Tibial nerve (tissue), 4 donors: Measurements from ENCODE around the gene SLC5A10. TPM values are rescaled to one million over a fixed set of nuclear protein-coding genes. Genes with fewer than 3 reads are reported as not detected.

ENCODE experiments used
- DNase-seq, 2 donors: peaks; one replicate each; pipeline ENCODE4 v3.0.0-alpha.2; 2019; ENCODE audit warnings: low spot score in 2 of 2
- H3K27ac ChIP-seq, 4 donors: fragments of 200-600 bp; sonication (generic) in 3 of 4; one replicate each; pipeline ENCODE4 v1.5.1; 2017 to 2019; ENCODE audit warnings: mild to moderate bottlenecking in 1 of 4
- H3K27me3 ChIP-seq, 2 donors: fragments of 200-600 bp; sonication (generic) in 1 of 2; one replicate each; pipeline versions ENCODE4 v1.5.1 to v1.6.0; 2017 to 2019
- H3K36me3 ChIP-seq, 3 donors: fragments of 200-600 bp; sonication (generic); one replicate each; pipeline ENCODE4 v1.5.1; 2018 to 2019
- H3K4me1 ChIP-seq, 4 donors: fragments of 200-600 bp; sonication (generic) in 3 of 4; one replicate each; pipeline ENCODE4 v1.5.1; 2017 to 2019
- H3K4me3 ChIP-seq, 4 donors: fragments of 200-600 bp; sonication (generic) in 3 of 4; one replicate each; pipeline ENCODE4 v1.5.1; 2017 to 2019; ENCODE audit warnings: mild to moderate bottlenecking in 1 of 4, moderate library complexity in 1 of 4
- H3K9me3 ChIP-seq, 4 donors: fragments of 200-600 bp; sonication (generic) in 3 of 4; one replicate each; pipeline ENCODE4 v1.5.1; 2017 to 2019
- CTCF ChIP-seq, 5 experiments: fragments of 200-600 bp in 3 of 5; fragments of 450-650 bp in 2 of 5; sonication (generic) in 3 of 5; IDR thresholded peaks; one replicate each; pipeline ENCODE4 v1.5.1; 2016 to 2019; ENCODE audit warnings: antibody characterized with exemption in 5 of 5, mild to moderate bottlenecking in 3 of 5, moderate library complexity in 2 of 5
- EP300 ChIP-seq, 2 donors: sonication (generic); formaldehyde crosslinking; IDR thresholded peaks; one replicate each; pipeline ENCODE4 v1.6.1; 2017; ENCODE audit warnings: antibody characterized with exemption in 2 of 2, mild to moderate bottlenecking in 1 of 2
- POLR2A ChIP-seq, 2 donors: fragments of 450-650 bp; IDR thresholded peaks; one replicate each; pipeline ENCODE4 v1.6.1; 2017; ENCODE audit warnings: antibody characterized with exemption in 2 of 2, mild to moderate bottlenecking in 2 of 2, moderate library complexity in 2 of 2
- WGBS, 2 donors: methylation state at CpG; one replicate each; pipeline ENCODE4 v1.1.5; 2018; 5-methylcytosine and 5-hydroxymethylcytosine counted together
- total RNA-seq, 4 donors: library from RNA; depleted of rRNA; stranded (reverse); fragments of >200 nt; gene quantifications; one replicate each; pipeline ENCODE4 v1.1.0, GENCODE V29; 2016

The SLC5A10 gene
- total RNA-seq, 4 donors from 2014 or later, result not detected

GRCh38 chr17:18961634-18962493 is 9.9 kb downstream of the SLC5A10 start:
- H3K9me3 ChIP-seq, result no peaks in the 10 kb centered on the region
- H3K4me1 ChIP-seq, result peaks cover 0 to 11% (median 0%) of the 10 kb centered on the region in 4 donors
- no peak for DNase-seq
- no peaks in the 10 kb centered on the region for H3K36me3 ChIP-seq
- H3K4me3 ChIP-seq, result no peak overlapping the region
- no peak overlapping the region for H3K27ac ChIP-seq
- H3K27me3 ChIP-seq, result no peaks in the 10 kb centered on the region
- WGBS, 2 donors, result 70 to 73% methylated on average over 16 of the region's 16 CpGs
- TF ChIP-seq POLR2A (IDR thresholded peaks at IDR 0.05), result no peak
- no peak for TF ChIP-seq CTCF (IDR thresholded peaks at IDR 0.05)
- no peak for TF ChIP-seq EP300 (IDR thresholded peaks at IDR 0.05)

- DNase-seq, result no peak
- no peak overlapping the region for H3K4me3 ChIP-seq
- no peaks in the 10 kb centered on the region for H3K36me3 ChIP-seq
- WGBS, 2 donors, result 75 to 83% methylated on average over 6 of the region's 6 CpGs
- TF ChIP-seq EP300 (IDR thresholded peaks at IDR 0.05) (no peak), POLR2A (IDR thresholded peaks at IDR 0.05) (no peak), CTCF (IDR thresholded peaks at IDR 0.05) (no peak)
- peaks cover 0 to 11% (median 0%) of the 10 kb centered on the region in 4 donors for H3K4me1 ChIP-seq
- no peaks in the 10 kb centered on the region for H3K9me3 ChIP-seq
- no peak overlapping the region for H3K27ac ChIP-seq
- H3K27me3 ChIP-seq, result no peaks in the 10 kb centered on the region
Observed at GRCh38 chr17:18962494-18962815, 10.5 kb downstream of the SLC5A10 start.

- no peaks in the 10 kb centered on the region for H3K9me3 ChIP-seq
- WGBS, 2 donors, result 66 to 72% methylated on average over 11 to 21 of the region's 23 CpGs
- H3K36me3 ChIP-seq, result no peaks in the 10 kb centered on the region
- no peak for TF ChIP-seq POLR2A (IDR thresholded peaks at IDR 0.05)
- TF ChIP-seq CTCF (IDR thresholded peaks at IDR 0.05), result no peak
- no peak for TF ChIP-seq EP300 (IDR thresholded peaks at IDR 0.05)
- no peak overlapping the region for H3K27ac ChIP-seq
- DNase-seq, result no peak
- H3K4me1 ChIP-seq, result peaks cover 0 to 11% (median 0%) of the 10 kb centered on the region in 4 donors
- no peak overlapping the region for H3K4me3 ChIP-seq
- no peaks in the 10 kb centered on the region for H3K27me3 ChIP-seq
Observed at GRCh38 chr17:18963126-18964017, 11.4 kb downstream of the SLC5A10 start.

- Histone ChIP-seq H3K9me3 (no peaks in the 10 kb centered on the region), H3K27ac (no peak overlapping the region), H3K4me3 (no peak overlapping the region), H3K36me3 (no peaks in the 10 kb centered on the region), H3K4me1 (peaks cover 0 to 16% (median 0%) of the 10 kb centered on the region in 4 donors), H3K27me3 (no peaks in the 10 kb centered on the region)
- 80 to 84% methylated on average over 9 of the region's 9 CpGs for WGBS, 2 donors
- no peak for TF ChIP-seq POLR2A (IDR thresholded peaks at IDR 0.05)
- TF ChIP-seq EP300 (IDR thresholded peaks at IDR 0.05), result no peak
- TF ChIP-seq CTCF (IDR thresholded peaks at IDR 0.05), result no peak
- DNase-seq, result no peak
Observed at GRCh38 chr17:18964018-18964351, 12.0 kb downstream of the SLC5A10 start.

- 92 to 94% methylated on average over 9 of the region's 9 CpGs for WGBS, 2 donors
- no peaks in the 10 kb centered on the region for H3K36me3 ChIP-seq
Observed at GRCh38 chr17:18964550-18964949, 12.6 kb downstream of the SLC5A10 start.

More at GRCh38 chr17:18964550-18964949, 12.6 kb downstream of the SLC5A10 start:
- TF ChIP-seq POLR2A (IDR thresholded peaks at IDR 0.05) (no peak), EP300 (IDR thresholded peaks at IDR 0.05) (no peak), CTCF (IDR thresholded peaks at IDR 0.05) (no peak)
- DNase-seq, result no peak
- Histone ChIP-seq H3K27me3 (no peaks in the 10 kb centered on the region), H3K9me3 (no peaks in the 10 kb centered on the region), H3K4me1 (peaks cover 0 to 22% (median 0%) of the 10 kb centered on the region in 4 donors), H3K4me3 (no peak overlapping the region), H3K27ac (no peak overlapping the region)
